HUES64 (cell line): ENCODE data around the gene GAS7.

Source experiments
- H3K27ac ChIP-seq: 2 replicates; pipeline ENCODE4 v1.7.0; 2013; ENCODE audit warnings: low read depth, low read length, inconsistent platforms
- H3K27me3 ChIP-seq: 2 replicates; pipeline ENCODE4 v1.6.1; 2013; ENCODE audit warnings: mild to moderate bottlenecking, low read length; ENCODE audit not compliant: insufficient read depth
- H3K36me3 ChIP-seq: 2 replicates; pipeline ENCODE4 v1.6.1; 2013; ENCODE audit warnings: mild to moderate bottlenecking, low read length; ENCODE audit not compliant: insufficient read depth
- H3K4me1 ChIP-seq: 2 replicates; pipeline ENCODE4 v1.6.1; 2013; ENCODE audit warnings: mild to moderate bottlenecking, low read length, moderate library complexity; ENCODE audit not compliant: insufficient read depth
- H3K4me3 ChIP-seq: 2 replicates; pipeline ENCODE4 v1.5.1; 2013; ENCODE audit warnings: mild to moderate bottlenecking, low read length, moderate library complexity
- H3K9ac ChIP-seq: 2 replicates; pipeline ENCODE4 v1.6.1; 2013; ENCODE audit warnings: mild to moderate bottlenecking, low read depth, low read length
- H3K9me3 ChIP-seq: 2 replicates; pipeline ENCODE4 v1.6.1; 2013; ENCODE audit warnings: low read depth, low read length; ENCODE audit not compliant: insufficient read depth
- WGBS: fragments of 150-250, 120-280 bp; methylation state at CpG from one replicate; pipeline ENCODE4 v1.1.7; 2013; ENCODE audit warnings: missing lambda C conversion rate; 5-methylcytosine and 5-hydroxymethylcytosine counted together

The GAS7 gene

DNA sequence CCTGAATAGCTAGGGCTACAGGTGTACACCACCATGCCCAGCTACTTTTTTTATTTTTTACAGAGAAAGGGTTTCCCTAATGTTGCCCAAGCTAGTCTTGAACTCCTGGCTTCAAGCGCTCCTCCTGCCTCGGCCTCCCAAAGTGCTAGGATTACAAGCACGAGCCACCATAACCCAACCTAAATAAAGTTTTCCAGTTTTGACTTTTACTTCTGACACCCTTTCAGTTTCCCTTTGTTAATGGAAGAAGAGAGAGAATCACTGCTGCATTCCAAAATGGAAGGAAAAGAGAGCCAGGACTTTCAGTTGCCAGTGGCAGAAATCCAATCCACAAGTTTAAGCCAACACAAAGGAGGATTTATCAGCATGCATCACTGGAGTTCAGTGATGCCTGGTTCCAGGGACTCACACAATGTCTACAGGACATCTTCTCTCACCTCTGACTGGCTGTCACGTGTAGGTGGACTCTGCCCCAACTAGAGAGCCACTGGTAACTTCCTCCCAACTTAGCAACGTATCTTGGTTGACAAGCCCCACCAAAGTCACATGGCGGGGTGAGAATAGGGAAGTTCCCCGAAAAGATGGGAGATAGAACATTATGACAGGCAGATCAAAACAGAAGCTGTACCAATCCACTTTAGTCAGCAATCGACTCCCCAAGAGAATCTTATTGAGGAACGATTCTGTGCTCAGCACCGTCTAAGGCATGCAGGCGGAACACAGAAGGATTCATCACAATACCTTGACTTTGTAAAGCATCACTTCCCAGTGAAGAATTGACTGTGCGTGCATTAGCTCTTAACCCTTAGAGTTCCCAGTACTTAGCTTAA lies 46.5 kb downstream of the GAS7 start:
- no peaks in the 10 kb centered on the region for H3K27me3 ChIP-seq
- H3K36me3 ChIP-seq = no peaks in the 10 kb centered on the region
- 73% methylated on average over 12 of the region's 12 CpGs for WGBS
- H3K9ac ChIP-seq = no peak overlapping the region
- no peaks in the 10 kb centered on the region for H3K4me1 ChIP-seq
- no peak overlapping the region for H3K4me3 ChIP-seq
- H3K27ac ChIP-seq = no peak overlapping the region
- H3K9me3 ChIP-seq = no peaks in the 10 kb centered on the region

- no peak overlapping the region for H3K27ac ChIP-seq
Measured at GRCh38 chr17:10149573-10150399, 48.6 kb downstream of the GAS7 start.

DNA sequence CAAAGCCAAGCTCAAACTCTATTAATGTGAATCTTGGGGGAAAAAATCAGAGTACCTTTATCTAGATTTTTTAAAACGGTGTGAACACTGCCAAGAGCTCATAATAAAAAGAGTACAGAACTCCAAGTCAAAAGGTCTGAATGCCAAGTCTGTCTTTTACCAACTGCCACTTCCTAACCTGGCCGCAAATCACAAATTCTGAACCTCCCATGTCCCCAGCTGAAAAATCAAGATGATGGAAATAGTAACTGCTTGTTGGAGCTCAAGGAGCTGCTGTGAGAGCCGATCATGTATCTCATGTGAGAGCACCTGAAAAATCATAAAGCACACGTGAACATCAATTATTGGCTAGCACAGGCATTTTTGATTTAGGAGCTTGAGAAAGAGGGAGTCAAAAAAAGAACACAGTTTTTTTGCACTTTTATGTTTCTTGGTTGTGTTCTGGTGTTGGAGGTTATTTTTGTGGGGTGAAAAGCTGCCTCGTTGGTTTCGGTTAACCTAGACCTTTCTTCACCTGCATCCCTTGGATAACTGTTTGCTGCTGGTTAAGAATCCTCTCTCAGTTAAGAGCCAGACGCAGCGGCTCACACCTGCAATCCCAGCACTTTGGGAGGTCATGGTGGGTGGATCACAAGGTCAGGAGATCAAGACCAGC lies 50.5 kb downstream of the GAS7 start:
- 93% methylated on average over 8 of the region's 8 CpGs for WGBS
- Histone ChIP-seq H3K27me3 (no peaks in the 10 kb centered on the region), H3K27ac (no peak overlapping the region), H3K36me3 (no peaks in the 10 kb centered on the region), H3K4me3 (no peak overlapping the region), H3K4me1 (no peaks in the 10 kb centered on the region), H3K9me3 (no peaks in the 10 kb centered on the region), H3K9ac (no peak overlapping the region)

More at GRCh38 chr17:10149573-10150399, 48.6 kb downstream of the GAS7 start:
- Histone ChIP-seq H3K4me1 (no peaks in the 10 kb centered on the region), H3K9me3 (no peaks in the 10 kb centered on the region), H3K4me3 (no peak overlapping the region), H3K36me3 (no peaks in the 10 kb centered on the region), H3K27me3 (no peaks in the 10 kb centered on the region), H3K9ac (no peak overlapping the region)
- 81% methylated on average over 6 of the region's 8 CpGs for WGBS

DNA sequence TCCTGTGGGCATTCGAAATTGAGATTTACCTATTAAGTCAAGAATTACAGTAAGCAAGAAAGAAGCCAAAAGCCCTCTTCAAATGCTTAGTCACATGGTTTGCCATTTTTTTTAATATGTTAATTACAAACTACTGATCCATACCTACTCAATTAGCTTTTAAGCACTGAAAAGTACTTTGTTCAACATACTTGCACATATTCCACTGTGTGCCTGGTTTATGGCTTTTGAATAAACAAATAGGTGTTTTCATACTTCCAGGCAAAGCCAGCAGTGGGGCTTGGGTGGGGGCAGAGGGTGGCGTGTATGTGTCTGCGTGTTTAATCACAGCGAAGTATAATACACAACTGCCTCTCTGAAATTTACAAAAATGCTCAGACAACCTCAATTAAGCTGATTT lies 51.4 kb downstream of the GAS7 start:
- Histone ChIP-seq H3K9me3 (no peaks in the 10 kb centered on the region), H3K4me1 (no peaks in the 10 kb centered on the region), H3K27ac (no peak overlapping the region), H3K27me3 (no peaks in the 10 kb centered on the region), H3K9ac (no peak overlapping the region), H3K36me3 (no peaks in the 10 kb centered on the region), H3K4me3 (no peak overlapping the region)
- WGBS = 94% methylated on average over 4 of the region's 4 CpGs

DNA sequence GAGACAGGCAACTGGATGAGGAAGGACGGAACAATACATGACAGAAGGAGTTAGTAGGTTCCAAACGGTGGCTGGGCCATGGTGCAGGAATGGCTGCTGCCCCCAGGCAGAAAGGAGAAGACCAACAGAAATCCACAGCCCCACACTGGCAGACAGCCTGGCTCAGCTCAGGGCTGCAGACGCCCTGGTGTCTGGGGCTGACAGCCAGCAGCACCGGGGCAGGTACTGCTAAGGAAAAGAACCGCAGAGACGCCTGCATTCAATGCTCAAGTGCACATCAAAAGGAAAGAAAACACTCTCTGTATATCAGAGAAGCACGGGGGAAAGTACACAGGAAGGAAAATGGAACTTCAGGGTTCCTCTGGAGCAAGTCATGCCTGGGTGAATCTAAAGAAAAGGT lies 53.4 kb downstream of the GAS7 start:
- Histone ChIP-seq H3K4me1 (no peaks in the 10 kb centered on the region), H3K4me3 (no peak overlapping the region), H3K27me3 (no peaks in the 10 kb centered on the region), H3K9me3 (no peaks in the 10 kb centered on the region), H3K27ac (no peak overlapping the region), H3K36me3 (no peaks in the 10 kb centered on the region), H3K9ac (no peak overlapping the region)
- WGBS = 89% methylated on average over 7 of the region's 7 CpGs

GRCh38 chr17:10144456-10144855 lies 54.0 kb downstream of the GAS7 start:
- no peak overlapping the region for H3K9ac ChIP-seq
- H3K4me3 ChIP-seq = no peak overlapping the region
- no peaks in the 10 kb centered on the region for H3K9me3 ChIP-seq
- no peaks in the 10 kb centered on the region for H3K27me3 ChIP-seq
- no peaks in the 10 kb centered on the region for H3K4me1 ChIP-seq
- no peaks in the 10 kb centered on the region for H3K36me3 ChIP-seq
- H3K27ac ChIP-seq = no peak overlapping the region
- whole genome bisulfite sequencing = 96% methylated on average over 5 of the region's 6 CpGs

- H3K4me3 ChIP-seq = no peak overlapping the region
- no peaks in the 10 kb centered on the region for H3K36me3 ChIP-seq
- H3K4me1 ChIP-seq = no peaks in the 10 kb centered on the region
- no peaks in the 10 kb centered on the region for H3K9me3 ChIP-seq
- H3K27ac ChIP-seq = no peak overlapping the region
- no peaks in the 10 kb centered on the region for H3K27me3 ChIP-seq
- H3K9ac ChIP-seq = no peak overlapping the region
- WGBS = 97% methylated on average over 2 of the region's 2 CpGs
Measured at GRCh38 chr17:10141436-10141835, 57.0 kb downstream of the GAS7 start.

GRCh38 chr17:10139577-10139976 lies 58.8 kb downstream of the GAS7 start:
- no peaks in the 10 kb centered on the region for H3K9me3 ChIP-seq
- no peak overlapping the region for H3K27ac ChIP-seq
- 87% methylated on average over 2 of the region's 2 CpGs for WGBS
- no peaks in the 10 kb centered on the region for H3K36me3 ChIP-seq
- H3K4me1 ChIP-seq = no peaks in the 10 kb centered on the region
- no peak overlapping the region for H3K9ac ChIP-seq
- H3K27me3 ChIP-seq = no peaks in the 10 kb centered on the region
- H3K4me3 ChIP-seq = no peak overlapping the region

- Histone ChIP-seq H3K9me3 (no peaks in the 10 kb centered on the region), H3K4me3 (no peak overlapping the region), H3K27ac (no peak overlapping the region), H3K36me3 (no peaks in the 10 kb centered on the region), H3K9ac (no peak overlapping the region), H3K27me3 (no peaks in the 10 kb centered on the region), H3K4me1 (no peaks in the 10 kb centered on the region)
- 88% methylated on average over 15 of the region's 15 CpGs for WGBS
Measured at GRCh38 chr17:10136258-10136981, 62.0 kb downstream of the GAS7 start.

DNA sequence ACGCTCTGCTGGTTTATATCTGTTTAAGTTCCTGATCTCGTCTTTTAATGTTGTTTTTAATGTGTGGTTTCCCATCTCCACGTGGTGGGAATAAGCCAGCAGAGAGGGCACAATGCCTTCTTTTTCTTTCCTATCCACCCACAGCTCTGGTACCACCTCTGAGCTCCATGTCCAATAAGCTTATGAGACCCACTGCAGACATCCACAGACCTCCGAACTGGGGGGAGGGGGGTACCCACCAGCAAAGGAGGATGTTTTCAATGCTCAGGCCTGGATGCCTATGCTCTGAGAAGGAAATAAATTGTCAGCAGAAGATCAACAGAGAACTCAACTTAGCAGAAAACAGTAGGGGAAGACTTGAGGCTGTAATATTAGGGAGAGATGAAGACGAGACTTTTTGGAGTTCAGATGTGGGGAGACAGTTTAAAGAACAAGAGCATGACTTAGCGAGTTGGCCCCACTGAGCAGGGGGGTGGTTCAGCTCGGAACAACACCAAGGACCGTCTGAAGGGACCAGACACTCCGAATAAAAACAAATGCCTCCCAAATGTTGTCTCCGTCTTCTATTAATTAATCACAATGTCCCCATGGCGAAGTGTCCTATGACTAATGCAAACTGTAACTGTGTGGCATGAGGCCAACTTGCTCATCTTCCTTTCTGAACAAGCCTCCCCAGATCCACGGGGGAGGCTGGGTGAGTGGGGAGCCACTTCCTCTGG lies 62.7 kb downstream of the GAS7 start:
- Histone ChIP-seq H3K36me3 (no peaks in the 10 kb centered on the region), H3K27ac (no peak overlapping the region), H3K4me3 (no peak overlapping the region), H3K4me1 (no peaks in the 10 kb centered on the region), H3K9ac (no peak overlapping the region), H3K27me3 (no peaks in the 10 kb centered on the region), H3K9me3 (no peaks in the 10 kb centered on the region)
- WGBS = 92% methylated on average over 12 of the region's 12 CpGs
